HG02571 (cell line): Measurements from ENCODE around the gene TXNIP.
A peak's percentile ranks its signal among the peaks of the same experiment; 100 is the strongest.

Experiments used
- ATAC-seq: cut with Tn5 transposase; IDR thresholded peaks from one replicate; pipeline ENCODE4 v1.9.1; 2021; ENCODE audit warnings: mild to moderate bottlenecking, moderate library complexity; ENCODE audit not compliant: unreplicated experiment

Gene TXNIP

GRCh38 chr1:145986551-145986950 lies 9.8 kb downstream of the TXNIP start:
- ATAC-seq, result no peak

- ATAC-seq, result no peak
Measured at GRCh38 chr1:145985502-145986439, 10.6 kb downstream of the TXNIP start.

DNA sequence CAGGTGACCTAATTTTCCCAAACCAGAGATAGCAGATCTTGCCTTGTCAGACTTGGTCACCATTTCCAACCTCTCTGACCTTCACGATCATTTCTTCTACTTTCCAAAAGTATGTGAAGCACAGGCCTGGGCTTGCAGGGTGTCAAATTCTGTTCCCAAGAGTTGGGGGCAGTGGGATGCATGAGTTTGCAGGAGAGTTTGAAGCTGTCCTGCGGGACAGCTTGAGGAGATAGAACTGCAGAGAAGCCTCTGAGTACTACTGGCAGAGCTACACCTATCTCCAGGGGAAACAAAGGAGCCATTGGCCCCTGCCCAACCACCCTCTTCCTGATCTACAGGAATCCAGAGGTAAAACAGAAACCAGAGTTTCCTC lies 11.3 kb downstream of the TXNIP start:
- no peak for ATAC-seq

GRCh38 chr1:145983960-145984830 lies 12.2 kb downstream of the TXNIP start:
- no peak for ATAC-seq

DNA sequence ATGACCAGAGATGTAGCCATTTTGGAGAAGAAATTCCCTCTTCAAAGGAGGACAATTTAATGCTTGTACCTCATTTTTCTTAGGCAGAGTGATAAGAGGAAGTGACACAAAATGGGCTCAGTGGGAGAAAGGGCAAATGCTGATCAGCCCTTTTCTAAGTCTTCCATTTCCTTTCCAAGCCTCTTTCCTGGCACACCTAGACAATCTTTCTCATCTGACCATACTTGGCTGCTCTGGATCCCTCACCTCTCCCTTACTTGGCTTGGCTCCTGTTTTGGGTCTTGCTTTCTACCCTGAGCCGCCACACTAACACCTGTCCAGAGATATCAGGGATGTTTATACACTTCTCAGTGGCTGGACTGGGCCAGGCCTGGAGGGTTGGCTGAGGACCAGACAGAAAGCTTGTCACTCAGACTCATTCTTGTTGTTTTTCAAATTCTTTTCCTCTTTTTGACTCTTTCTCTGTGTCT lies 13.1 kb downstream of the TXNIP start:
- ATAC-seq, result no peak

DNA sequence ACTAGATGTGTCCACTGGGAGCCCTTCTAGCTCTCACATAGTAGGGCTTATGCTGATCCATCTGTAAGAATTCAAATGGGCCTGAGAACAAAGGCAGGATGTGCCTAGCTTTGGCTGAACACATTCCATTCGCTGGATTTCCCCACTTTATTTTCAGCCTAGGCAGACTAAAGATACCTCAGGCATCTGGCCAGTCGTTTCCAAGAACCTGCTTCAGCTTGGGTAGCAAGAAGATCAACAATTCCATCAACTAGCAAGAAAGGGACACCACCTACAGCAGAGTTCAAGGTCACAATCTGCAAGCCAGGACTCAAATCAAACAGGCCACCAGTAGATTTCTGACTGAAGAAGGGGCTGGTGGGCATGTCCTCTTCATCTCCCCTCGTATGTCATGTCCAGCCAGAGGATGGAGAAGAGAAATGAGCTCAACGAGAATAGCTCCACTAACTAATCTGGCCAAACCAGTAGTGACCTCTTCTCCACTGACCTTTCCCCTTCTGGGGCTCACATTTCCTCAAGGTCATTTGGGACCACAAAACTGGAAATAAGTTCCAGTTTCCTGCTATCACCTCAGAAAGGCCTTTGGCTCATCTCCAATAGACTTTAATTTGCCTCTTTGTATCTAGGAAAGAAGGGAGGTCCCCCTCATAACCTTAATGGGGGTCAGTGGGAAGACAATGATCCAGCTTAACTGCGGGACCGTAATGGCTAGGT lies 14.2 kb downstream of the TXNIP start:
- no peak for ATAC-seq

- no peak for ATAC-seq
Measured at GRCh38 chr1:145980457-145980994, 15.9 kb downstream of the TXNIP start.

DNA sequence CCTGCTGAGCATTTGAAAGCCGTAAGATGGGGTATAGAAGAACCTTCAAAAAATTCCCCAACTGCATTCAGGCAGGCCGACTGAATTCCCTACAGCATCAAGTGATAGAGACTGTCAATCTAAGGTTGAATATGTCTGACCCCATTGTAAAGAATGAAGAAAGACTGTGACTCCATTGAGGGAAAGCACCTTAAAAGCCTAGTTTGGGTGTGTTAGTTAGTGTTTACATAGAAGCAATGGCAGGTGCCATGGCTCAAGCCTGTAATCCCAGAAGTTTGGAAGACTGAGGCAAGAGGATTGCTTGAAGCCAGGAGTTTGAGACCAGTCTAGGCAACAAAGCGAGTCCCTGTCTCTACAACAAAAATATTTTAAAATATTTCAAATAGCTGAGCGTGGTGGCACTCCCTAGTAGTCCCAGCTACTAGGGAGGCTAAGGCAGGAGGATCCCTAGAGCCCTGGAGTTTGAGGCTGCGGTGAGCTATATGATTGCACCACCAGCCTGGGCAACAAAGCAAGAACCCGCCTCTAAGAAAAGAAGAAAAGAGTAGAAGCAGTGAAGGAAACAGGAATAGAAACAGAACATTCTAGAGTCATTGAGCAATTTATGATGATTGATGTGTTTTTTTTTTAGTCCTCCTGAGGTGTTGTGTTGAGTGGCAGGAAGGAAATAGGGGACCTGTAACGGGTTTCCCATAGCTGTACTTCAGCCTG lies 16.5 kb downstream of the TXNIP start:
- no peak for ATAC-seq

- peak; percentile 92 for ATAC-seq
Measured at GRCh38 chr1:145978854-145979745, 17.3 kb downstream of the TXNIP start.

DNA sequence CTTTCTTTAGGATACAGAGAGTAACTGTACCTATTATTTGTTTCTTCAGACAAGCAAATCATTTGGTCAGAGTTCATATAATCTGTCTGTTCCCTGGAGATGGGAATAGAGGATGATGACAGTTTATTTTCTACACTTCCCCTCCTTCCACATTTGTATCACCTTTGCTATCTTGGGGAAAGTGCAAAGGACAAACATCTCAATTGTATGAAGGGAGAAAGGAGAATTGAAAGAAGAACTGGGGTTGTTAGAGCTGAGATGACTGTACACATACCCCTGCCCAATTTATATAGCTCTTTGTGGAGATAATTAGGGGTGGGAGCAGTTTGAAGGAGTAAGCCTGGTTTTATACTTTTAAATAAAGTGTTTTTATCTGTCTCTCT lies 17.9 kb downstream of the TXNIP start:
- no peak for ATAC-seq

DNA sequence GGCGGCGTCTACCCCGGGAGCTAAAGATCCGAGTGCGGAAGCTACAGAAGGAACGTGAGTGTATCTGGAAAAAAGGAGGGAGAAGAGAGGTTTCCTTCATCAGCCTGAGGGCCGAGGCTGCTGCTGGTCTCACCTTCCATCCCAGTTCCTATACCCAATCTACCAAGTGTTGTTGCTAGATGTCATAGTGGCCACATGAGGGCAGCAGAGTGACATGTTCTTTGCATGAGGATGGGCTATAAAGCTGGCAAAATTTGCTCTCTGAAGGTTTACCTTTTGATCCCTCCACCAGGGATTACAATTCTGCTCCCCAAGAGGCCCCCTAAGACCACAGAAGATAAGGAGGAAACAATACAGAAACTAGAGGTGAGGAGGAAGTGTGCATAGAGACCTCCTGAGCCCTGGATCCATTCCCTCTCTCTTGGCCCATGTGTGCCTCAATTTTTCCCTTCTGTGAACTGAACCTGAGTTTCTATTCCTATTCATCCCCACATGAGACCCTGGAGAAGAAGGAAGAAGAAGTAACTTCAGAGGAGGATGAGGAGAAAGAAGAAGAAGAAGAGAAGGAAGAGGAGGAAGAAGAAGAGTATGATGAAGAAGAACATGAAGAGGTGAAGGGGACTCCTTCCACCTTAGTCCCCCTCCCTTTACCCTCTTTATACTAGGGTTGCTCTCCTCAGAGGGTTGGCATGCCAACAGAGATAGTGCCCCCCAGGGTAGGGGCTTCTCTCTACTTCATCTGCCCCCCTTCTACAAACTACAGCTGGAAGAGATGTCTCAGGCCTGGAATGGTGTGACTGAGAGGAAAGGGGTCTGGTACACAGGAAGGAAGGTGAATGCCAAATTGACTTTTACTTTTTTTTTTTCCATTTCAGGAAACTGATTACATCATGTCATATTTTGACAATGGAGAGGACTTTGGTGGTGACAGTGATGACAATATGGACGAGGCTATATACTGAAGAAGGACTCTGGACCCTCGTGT lies 18.6 kb downstream of the TXNIP start:
- ATAC-seq, result no peak

- no peak for ATAC-seq
Measured at GRCh38 chr1:145977016-145977415, 19.4 kb downstream of the TXNIP start.

DNA sequence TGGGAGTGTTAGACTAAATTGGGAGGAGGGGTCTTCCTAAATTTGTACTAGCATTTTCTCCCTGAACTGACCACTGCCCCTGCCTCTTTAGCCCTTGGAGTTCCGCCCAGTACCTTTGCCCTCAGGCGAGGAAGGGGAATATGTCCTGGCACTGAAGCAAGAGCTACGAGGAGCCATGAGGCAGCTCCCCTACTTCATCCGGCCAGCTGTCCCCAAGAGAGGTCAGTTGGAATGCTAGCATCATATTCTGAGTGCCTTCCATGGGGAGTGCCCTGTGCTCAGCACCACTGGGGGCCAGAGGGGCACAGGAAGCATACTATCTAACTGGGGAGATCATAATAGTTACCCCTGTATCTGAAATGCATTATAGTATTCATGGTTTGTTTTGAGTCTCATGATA lies 21.2 kb downstream of the TXNIP start:
- no peak for ATAC-seq

GRCh38 chr1:145974721-145975120 lies 21.7 kb downstream of the TXNIP start:
- ATAC-seq, result no peak

- ATAC-seq, result no peak
Measured at GRCh38 chr1:145972580-145972979, 23.8 kb downstream of the TXNIP start.

DNA sequence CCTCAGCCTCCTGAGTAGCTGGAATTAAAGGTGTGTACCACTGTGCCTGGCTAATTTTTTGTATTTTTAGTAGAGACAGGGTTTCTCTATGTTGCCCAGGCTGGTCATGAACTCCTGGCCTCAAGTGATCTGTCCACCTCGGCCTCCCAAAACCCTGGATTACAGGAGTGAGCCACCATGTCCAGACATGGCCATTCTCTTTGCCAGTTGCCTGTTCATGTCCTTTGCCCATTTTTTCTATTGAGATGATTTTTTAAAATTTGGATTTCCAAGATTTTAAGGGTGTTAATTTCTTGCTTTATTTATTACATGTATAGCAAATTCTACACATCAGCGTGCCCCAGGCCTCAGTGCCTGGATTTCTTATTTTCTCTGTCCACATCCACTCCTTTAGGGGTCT lies 29.1 kb downstream of the TXNIP start:
- no peak for ATAC-seq

- ATAC-seq, result no peak
Measured at GRCh38 chr1:145965119-145965744, 31.1 kb downstream of the TXNIP start.
